ENCODE data around the gene UBN2. TPM values are rescaled to one million over a fixed set of nuclear protein-coding genes. Genes with fewer than 3 reads are reported as not detected.
A peak's percentile ranks its signal among the peaks of the same experiment; 100 is the strongest.
"Not testable (repeated sequence)": the region's sequence is repeated elsewhere in the genome, so short reads cannot be mapped to it uniquely, and the experiment has no call there.

UBN2 gene
- total RNA-seq, 1 donor from 2014 or later, result 13.5 TPM

DNA sequence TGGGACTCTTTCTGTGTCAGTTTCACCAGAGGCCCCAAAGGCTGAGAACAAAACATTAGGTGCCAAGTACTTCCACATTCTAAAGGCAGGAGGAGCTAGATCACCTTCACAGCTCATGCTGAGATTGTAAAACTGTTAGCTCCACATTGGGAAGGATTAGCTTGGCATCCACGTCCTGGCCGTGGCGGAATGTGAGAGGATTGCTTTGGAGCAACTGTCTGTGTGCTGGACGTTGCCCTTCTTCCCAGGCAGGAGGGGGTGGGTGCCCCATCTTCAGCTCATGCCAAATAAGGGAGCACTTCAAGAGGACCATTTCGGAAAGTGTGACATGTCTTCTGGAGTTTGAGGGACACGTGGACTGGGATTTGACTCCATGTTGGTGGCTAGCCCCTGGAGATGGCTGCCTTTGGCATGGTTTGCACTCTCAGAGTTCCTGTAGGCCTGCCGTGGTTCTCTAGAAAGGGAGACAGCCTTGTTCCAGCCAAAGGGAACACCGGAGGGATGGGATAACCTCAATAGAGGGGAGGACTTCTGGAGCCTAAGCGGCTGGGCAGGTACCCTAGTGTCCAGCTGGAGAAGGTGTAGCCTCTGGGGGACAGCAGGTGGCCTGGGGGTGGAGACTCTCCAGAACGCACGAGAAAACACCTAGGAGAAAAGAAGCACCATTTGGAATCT, 90.2 kb downstream of the UBN2 start:
- no peak for DNase-seq (ENCODE audit: low spot score)
- Mint-ChIP-seq H3K27me3 (ENCODE audit: low read depth) (no peaks in the 10 kb centered on the region), H3K36me3 (ENCODE audit: low read depth) (no peaks in the 10 kb centered on the region), H3K9me3 (ENCODE audit: low read depth) (no peaks in the 10 kb centered on the region), H3K27ac (ENCODE audit: unreplicated experiment) (no peak overlapping the region), H3K4me1 (ENCODE audit: low read depth) (no peaks in the 10 kb centered on the region), H3K4me3 (ENCODE audit: unreplicated experiment) (no peak overlapping the region)
- TF ChIP-seq, protein P1, sequence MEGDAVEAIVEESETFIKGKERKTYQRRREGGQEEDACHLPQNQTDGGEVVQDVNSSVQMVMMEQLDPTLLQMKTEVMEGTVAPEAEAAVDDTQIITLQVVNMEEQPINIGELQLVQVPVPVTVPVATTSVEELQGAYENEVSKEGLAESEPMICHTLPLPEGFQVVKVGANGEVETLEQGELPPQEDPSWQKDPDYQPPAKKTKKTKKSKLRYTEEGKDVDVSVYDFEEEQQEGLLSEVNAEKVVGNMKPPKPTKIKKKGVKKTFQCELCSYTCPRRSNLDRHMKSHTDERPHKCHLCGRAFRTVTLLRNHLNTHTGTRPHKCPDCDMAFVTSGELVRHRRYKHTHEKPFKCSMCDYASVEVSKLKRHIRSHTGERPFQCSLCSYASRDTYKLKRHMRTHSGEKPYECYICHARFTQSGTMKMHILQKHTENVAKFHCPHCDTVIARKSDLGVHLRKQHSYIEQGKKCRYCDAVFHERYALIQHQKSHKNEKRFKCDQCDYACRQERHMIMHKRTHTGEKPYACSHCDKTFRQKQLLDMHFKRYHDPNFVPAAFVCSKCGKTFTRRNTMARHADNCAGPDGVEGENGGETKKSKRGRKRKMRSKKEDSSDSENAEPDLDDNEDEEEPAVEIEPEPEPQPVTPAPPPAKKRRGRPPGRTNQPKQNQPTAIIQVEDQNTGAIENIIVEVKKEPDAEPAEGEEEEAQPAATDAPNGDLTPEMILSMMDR (IDR thresholded peaks at IDR 0.05), result peak; percentile 53

DNA sequence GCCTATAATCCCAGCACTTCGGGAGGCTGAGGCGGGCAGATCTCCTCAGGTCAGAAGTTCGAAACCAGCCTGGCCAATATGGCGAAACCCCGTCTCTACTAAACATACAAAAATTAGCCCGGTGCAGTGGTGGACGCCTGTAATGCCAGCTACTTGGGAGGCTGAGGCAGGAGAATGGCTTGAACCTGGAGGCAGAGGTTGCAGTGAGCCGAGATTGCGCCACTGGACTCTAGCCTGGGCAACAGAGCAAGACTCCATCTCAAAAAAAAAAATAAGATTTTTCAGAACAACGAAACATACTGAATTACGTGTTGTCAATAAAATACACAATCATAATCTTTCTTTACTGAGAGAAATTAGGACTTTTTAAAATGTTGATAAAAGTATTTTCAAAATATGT, 93.7 kb downstream of the UBN2 start:
- not testable (repeated sequence) for H3K9me3 Mint-ChIP-seq (ENCODE audit: low read depth); DNase-seq (ENCODE audit: low spot score); H3K4me1 Mint-ChIP-seq (ENCODE audit: low read depth); H3K36me3 Mint-ChIP-seq (ENCODE audit: low read depth); H3K4me3 Mint-ChIP-seq (ENCODE audit: unreplicated experiment); H3K27me3 Mint-ChIP-seq (ENCODE audit: low read depth); H3K27ac Mint-ChIP-seq (ENCODE audit: unreplicated experiment)

DNA sequence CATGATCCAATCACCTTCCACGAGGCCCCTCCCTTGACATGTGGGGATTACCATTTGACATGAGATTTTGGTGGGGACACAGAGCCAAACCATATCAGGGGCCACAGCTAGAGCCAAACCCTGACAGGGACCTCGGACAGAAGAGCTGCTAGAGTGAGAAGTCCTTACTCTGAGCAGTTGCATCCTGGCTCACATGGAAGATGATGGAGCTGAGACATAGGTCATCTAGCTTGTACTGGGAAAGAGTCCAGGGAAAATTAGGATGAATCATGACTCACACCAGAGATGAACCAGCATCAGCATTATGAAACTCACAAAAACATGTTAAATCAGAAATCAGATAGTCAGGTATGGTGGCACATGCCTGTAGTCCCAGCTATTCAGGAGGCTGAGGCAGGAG, 97.3 kb downstream of the UBN2 start:
- TF ChIP-seq, protein P1 (IDR thresholded peaks at IDR 0.05), result no peak
- no peaks in the 10 kb centered on the region for H3K27me3 Mint-ChIP-seq (ENCODE audit: low read depth)
- H3K36me3 Mint-ChIP-seq (ENCODE audit: low read depth), result no peaks in the 10 kb centered on the region
- no peaks in the 10 kb centered on the region for H3K4me1 Mint-ChIP-seq (ENCODE audit: low read depth)
- no peak for DNase-seq (ENCODE audit: low spot score)
- no peaks in the 10 kb centered on the region for H3K9me3 Mint-ChIP-seq (ENCODE audit: low read depth)
- no peak overlapping the region for H3K4me3 Mint-ChIP-seq (ENCODE audit: unreplicated experiment)
- no peak overlapping the region for H3K27ac Mint-ChIP-seq (ENCODE audit: unreplicated experiment)

DNA sequence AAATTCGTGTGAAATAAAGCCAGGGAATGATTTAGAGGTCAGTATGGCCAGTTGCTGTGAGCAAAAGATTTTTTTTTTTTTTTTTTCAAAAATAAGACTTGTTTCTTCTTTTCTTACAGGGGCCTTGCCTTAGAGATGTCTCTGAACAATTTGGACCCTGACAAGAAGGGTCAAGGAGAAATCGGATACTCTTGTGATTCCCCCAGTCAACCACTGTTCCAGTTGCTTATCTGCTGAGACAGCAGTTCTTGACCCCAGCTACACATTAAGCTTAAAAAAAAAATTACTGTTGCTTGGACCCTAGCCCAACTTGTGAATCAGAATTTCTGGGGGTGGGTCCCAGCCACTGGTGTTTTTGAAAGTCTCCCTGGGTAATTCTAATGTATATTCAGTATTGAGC, 98.1 kb downstream of the UBN2 start:
- Mint-ChIP-seq H3K4me3 (ENCODE audit: unreplicated experiment) (no peak overlapping the region), H3K27me3 (ENCODE audit: low read depth) (no peaks in the 10 kb centered on the region)

DNA sequence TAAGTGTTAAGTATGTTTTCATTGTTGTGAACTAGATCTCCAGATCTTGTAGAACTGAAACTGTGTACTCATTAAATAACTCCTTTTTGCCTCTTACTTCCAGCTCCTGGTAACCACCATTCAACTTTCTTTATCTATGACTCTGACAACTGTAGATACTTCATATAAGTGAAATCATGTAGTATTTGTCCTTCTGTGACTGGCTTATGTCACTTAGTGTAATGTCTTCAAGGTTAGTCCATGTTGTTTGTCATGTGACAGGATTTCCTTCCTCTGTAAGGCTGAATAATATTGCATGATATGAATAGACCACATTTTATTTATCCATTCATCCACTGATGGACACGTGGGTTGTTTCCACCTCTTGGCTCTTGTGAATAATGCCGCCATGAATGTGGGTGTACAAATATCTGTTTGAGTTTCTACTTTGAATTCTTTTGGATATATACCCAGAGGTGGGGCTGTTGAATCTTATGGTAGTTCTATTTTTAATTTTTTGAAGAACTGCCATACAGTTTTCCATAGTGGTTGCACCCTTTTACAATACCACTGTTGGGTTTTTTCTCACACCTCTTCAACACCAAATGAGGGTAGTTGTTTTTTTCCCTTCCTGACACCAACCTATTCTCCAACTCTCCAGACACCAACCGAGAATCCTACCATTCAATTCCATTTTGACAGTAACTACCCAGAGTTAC, 99.4 kb downstream of the UBN2 start:
- Mint-ChIP-seq H3K36me3 (ENCODE audit: low read depth) (no peaks in the 10 kb centered on the region), H3K4me3 (ENCODE audit: unreplicated experiment) (no peak overlapping the region), H3K27me3 (ENCODE audit: low read depth) (no peaks in the 10 kb centered on the region), H3K27ac (ENCODE audit: unreplicated experiment) (no peak overlapping the region), H3K4me1 (ENCODE audit: low read depth) (no peaks in the 10 kb centered on the region), H3K9me3 (ENCODE audit: low read depth) (no peaks in the 10 kb centered on the region)
- DNase-seq (ENCODE audit: low spot score), result no peak
- TF ChIP-seq, protein P1 (IDR thresholded peaks at IDR 0.05), result no peak

More for the DNA sequence above, 98.1 kb downstream of the UBN2 start:
- H3K27ac Mint-ChIP-seq (ENCODE audit: unreplicated experiment), result no peak overlapping the region
- no peaks in the 10 kb centered on the region for H3K4me1 Mint-ChIP-seq (ENCODE audit: low read depth)
- TF ChIP-seq, protein P1 (IDR thresholded peaks at IDR 0.05), result no peak
- no peak for DNase-seq (ENCODE audit: low spot score)
- no peaks in the 10 kb centered on the region for H3K9me3 Mint-ChIP-seq (ENCODE audit: low read depth)
- no peaks in the 10 kb centered on the region for H3K36me3 Mint-ChIP-seq (ENCODE audit: low read depth)
